IPS DF 19.7 (cell line): Measurements from ENCODE around the gene ELP5.

ENCODE experiments used
- DNase-seq: peaks from one replicate; pipeline ENCODE4 v3.0.0-alpha.2; 2013; ENCODE audit warnings: low read depth, low spot score

Gene ELP5

GRCh38 chr17:7219229-7219811 lies 32.7 kb upstream of the ELP5 start:
- DNase-seq: no peak

DNA sequence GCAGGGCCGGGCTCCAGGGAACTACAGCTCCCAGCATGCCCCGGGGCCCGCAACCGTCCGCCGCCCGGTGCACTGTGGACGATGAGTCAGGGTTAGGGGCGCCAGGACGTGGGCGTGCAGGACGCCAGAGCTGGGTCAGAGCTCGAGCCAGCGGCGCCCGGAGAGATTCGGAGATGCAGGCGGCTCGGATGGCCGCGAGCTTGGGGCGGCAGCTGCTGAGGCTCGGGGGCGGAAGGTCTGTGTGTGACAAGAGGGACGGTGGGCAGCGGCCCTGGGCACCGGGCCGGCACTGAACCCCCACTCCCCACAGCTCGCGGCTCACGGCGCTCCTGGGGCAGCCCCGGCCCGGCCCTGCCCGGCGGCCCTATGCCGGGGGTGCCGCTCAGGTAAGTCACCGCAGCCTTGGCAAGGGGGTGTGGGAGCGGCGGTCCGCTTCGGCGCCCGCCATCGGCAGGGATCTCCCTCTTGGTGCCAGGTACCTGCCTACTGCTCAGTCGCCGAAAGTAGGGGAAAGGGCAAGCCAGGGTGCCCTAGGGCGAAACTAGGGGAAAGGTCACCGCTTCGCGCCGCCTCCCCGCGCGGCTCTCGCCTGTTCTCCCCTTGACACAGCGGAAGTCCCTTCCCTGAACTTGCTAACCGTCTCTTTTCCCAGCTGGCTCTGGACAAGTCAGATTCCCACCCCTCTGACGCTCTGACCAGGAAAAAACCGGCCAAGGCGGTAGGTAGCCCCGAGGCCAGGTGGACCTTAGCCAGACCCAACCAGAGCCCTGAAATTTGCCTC lies 32.0 kb upstream of the ELP5 start, which contains the start of the genes ACADVL and DLG4:
Gene ACADVL, plus strand, starts transcription at position 127 of the 781 bp plus-strand sequence. Its CDS starts 47 bp downstream, at position 174.
Gene DLG4, minus strand, starts transcription at position 25 of the 781 bp plus-strand sequence.
- no peak for DNase-seq

DNA sequence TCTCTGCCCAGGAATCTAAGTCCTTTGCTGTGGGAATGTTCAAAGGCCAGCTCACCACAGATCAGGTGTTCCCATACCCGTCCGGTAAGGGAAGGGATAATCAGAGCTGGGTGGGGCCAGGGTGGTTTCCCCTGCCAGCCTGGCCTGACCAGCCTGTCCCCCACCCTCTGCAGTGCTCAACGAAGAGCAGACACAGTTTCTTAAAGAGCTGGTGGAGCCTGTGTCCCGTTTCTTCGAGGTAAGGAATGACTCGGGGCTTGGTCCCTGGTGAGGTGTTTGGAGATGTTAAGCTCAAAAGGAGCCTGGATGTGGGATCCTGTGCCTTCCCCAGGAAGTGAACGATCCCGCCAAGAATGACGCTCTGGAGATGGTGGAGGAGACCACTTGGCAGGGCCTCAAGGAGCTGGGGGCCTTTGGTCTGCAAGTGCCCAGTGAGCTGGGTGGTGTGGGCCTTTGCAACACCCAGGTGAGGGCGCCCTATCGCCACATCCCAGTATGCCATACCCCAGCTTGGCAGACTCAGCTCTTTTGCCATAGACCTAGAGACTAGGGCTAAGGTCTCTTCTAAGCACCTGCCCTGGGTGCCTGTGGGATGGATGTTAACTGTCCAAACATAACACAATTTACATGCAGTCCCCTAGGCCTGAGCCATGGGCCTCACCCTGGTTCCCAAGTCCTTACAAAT lies 31.3 kb upstream of the ELP5 start:
- no peak for DNase-seq

DNA sequence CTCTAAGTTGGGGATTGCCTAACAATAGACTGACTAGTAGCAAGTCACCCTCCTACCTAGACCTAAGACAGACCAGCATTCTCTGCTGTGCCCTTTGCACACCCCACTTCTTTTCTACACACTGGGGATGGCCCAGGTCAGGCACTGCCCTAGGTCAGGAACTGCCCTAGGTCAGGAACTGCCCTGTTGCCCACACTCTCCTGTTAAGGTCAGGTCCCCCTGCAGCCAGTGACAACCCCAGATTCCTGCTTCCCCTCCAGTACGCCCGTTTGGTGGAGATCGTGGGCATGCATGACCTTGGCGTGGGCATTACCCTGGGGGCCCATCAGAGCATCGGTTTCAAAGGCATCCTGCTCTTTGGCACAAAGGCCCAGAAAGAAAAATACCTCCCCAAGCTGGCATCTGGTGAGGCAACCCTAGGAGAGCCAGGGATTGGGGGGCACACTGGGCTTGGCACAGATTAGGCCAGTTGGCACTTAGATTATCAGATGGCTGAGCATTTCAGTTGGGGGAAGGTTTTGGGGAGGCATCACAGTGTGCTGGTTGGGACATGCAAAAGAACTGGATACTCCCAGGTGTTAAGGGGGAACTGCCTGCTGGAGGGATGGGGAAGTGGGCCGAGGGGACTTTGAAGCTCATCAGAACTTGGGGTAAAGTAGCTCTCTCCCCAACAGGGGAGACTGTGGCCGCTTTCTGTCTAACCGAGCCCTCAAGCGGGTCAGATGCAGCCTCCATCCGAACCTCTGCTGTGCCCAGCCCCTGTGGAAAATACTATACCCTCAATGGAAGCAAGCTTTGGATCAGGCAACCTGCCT lies 30.5 kb upstream of the ELP5 start:
- no peak for DNase-seq

DNA sequence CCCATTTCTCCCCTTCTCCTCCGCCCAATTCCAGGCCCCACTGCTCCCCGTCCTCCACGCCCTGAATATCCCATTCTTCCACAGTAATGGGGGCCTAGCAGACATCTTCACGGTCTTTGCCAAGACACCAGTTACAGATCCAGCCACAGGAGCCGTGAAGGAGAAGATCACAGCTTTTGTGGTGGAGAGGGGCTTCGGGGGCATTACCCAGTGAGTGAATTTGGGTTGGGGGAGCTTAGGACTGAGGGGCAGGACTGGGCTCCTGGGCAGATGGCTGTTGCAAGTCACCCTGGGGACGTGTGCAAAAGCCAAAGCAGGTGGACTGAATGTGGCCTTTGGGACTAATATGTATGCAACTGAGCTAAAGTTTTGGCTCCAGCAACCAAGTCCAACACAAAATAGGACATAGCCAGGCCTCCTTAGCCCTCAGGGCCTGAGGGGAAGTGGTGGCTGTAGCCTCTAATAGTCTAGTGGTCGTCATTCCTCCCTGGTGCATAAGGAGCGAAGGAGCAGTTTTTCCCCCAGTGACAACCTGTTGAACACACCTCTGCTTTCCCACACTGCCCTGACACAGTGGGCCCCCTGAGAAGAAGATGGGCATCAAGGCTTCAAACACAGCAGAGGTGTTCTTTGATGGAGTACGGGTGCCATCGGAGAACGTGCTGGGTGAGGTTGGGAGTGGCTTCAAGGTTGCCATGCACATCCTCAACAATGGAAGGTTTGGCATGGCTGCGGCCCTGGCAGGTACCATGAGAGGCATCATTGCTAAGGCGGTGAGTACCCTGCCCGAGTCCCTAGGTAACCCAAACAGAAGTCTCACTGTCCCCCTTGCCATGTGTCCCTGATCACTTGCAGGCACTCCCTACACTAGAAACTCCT lies 29.7 kb upstream of the ELP5 start:
- DNase-seq: no peak

- DNase-seq: no peak
These were observed 29.1 kb upstream of the ELP5 start for GRCh38 chr17:7222972-7223292.

DNA sequence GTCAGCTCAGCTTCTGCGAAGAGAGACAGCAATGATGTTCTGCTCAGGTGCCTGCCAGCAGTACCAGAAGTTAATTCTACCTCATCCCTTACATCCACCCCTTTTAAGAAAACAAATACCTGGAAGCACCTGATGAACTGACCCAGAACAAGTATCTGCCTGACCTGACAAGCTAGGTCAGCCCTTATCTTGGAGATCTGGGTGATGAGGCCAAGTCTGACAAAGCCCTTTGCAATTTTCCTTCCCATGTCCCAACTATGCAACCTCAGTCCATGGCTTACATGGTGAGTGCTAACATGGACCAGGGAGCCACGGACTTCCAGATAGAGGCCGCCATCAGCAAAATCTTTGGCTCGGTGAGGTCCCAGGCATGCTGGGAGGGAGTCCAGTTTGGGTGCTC lies 28.6 kb upstream of the ELP5 start:
- DNase-seq: no peak

DNA sequence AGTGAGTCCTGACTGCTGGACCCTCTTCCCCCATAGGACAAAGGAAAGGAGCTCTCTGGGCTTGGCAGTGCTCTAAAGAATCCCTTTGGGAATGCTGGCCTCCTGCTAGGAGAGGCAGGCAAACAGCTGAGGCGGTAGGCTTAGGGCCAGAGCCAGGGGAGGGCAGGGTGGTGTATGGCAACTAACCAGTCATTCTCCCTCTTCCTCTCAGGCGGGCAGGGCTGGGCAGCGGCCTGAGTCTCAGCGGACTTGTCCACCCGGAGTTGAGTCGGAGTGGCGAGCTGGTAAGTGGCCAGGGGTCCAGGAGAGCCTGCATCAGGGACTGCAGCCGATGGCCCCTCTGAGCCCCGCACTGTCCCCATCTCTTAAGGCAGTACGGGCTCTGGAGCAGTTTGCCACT lies 27.9 kb upstream of the ELP5 start:
- no peak for DNase-seq

DNA sequence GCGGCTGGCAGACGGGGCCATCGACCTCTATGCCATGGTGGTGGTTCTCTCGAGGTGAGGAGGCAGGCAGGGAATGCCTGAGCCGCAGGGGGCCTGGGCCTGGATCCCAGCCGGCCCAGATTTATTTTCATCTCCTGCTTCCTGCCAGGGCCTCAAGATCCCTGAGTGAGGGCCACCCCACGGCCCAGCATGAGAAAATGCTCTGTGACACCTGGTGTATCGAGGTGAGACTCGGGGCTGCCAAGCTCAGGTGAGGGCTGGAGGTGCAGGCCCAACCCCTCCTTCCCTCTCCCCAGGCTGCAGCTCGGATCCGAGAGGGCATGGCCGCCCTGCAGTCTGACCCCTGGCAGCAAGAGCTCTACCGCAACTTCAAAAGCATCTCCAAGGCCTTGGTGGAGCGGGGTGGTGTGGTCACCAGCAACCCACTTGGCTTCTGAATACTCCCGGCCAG lies 27.3 kb upstream of the ELP5 start:
- no peak for DNase-seq

GRCh38 chr17:7225711-7226331 lies 26.2 kb upstream of the ELP5 start:
- DNase-seq: no peak

DNA sequence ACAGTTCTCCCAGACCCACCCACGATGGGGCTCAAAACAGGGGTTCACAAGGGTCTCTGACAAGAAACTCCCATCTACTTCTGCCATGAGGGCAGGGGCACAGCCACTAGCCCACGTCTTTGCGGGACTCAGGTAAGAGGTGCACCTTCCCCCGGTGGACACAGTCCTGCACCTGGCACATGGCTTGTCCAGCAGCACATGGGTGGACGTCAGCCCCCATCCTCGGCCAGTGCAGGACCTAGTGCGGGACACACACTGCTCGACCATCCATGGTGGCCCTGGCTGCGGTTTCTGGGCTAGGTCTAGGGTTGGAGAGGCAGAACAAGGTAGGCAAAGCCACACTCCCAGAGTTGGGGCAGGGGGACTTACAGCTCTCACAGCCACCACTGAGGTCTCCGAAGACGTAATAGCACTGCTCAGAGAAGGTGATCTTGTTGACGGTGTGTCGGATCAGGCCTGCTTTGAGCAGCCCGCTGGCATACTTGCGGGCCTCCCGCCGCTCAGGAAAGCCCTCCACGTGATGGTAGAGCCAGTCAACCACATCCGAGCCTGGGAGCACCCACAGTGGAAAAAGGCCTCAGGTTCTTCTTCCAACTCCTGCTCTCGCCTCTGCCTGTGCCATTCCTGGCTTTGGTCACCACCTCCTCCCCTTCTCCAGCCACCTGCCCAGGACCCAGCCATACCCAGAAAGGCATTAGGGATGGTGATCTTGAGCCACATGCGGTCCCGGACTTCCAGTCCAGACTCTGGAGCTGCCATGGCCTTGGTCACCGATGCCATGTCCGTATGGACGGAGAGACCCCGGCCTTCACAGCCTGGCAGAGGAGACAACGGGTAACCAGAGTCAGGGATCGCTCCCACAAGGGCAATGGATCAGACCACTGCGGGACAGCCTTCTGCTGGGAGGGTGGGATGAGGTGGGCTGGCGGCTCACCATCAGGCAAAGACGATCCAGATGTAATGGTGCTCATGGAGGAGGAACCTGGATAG lies 25.0 kb upstream of the ELP5 start:
- DNase-seq: no peak

DNA sequence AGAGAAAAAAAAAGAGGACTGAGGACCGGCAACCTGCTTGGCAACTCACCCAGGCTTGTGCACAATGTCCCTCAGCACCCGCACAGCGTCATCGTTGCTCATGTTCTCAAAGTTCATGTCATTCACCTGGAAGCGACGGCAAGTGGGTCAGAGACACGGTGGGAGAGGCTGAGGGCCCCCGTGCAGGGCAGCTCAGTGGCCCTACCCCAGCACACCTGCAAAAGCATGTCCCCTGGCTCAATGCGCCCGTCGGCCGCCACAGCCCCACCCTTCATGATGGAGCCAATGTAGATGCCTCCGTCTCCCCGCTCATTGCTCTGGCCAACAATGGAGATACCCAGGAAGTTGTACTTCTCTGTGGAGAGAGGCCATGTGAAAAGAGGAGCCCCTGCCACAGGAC lies 23.1 kb upstream of the ELP5 start:
- DNase-seq: no peak

GRCh38 chr17:7229504-7229903 lies 22.5 kb upstream of the ELP5 start:
- no peak for DNase-seq

- DNase-seq: no peak
These were observed 19.9 kb upstream of the ELP5 start for GRCh38 chr17:7232114-7232513.

- DNase-seq: no peak
These were observed 18.3 kb upstream of the ELP5 start for GRCh38 chr17:7233701-7234082.

- DNase-seq: no peak
These were observed 17.7 kb upstream of the ELP5 start, which contains the start of gene DVL2 for GRCh38 chr17:7234083-7234951. DVL2 (minus strand) TSS chr17:7234517; CDS start chr17:7234262, 255 bp downstream.

- DNase-seq: no peak
These were observed 16.0 kb upstream of the ELP5 start for GRCh38 chr17:7235693-7236665.
